ENCODE data around the gene ATG101. TPM values are rescaled to one million over a fixed set of nuclear protein-coding genes. Genes with fewer than 3 reads are reported as not detected.

The ATG101 gene
- total and polyA plus RNA-seq, 9 of the 15 experiments (the other 6 are each of a cell fraction or from before 2014, with no cell fraction given): 2.9 to 52.4 (median 29.7) TPM

DNA sequence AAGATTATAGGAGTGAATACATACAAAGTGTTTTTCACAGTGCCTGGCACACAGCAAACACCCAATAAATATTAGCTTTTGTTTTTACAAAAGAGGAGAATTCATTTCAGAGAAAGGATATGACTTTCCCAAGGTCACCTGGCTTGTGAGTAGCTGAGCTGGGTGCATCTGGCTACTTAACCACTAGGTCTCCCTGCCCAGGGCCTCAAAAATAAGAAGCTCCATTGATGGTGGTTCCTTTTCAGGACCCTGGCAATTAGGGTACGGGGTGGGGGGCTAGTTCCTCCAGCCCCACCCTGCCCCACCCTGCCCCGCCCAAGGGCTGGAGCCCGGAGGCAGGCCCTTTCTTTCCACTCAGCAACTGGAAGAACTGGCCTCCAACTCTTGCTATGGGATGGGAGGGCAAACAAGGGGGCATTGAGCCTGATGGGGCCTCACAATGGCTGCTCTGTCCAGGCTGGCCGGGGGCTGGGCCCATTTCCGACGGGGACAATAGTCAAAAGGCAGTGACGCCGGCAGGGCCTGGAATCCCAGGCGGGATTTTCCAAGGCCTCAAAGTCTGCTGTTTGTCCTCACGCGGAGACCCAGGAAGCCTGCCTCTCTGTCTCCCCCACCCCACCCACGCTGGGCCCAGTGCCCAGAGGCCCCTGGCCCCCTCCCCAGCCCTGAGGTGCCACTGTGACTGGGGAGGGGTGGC is 8.2 kb upstream of the ATG101 start (continued):
- TF ChIP-seq, protein P1, sequence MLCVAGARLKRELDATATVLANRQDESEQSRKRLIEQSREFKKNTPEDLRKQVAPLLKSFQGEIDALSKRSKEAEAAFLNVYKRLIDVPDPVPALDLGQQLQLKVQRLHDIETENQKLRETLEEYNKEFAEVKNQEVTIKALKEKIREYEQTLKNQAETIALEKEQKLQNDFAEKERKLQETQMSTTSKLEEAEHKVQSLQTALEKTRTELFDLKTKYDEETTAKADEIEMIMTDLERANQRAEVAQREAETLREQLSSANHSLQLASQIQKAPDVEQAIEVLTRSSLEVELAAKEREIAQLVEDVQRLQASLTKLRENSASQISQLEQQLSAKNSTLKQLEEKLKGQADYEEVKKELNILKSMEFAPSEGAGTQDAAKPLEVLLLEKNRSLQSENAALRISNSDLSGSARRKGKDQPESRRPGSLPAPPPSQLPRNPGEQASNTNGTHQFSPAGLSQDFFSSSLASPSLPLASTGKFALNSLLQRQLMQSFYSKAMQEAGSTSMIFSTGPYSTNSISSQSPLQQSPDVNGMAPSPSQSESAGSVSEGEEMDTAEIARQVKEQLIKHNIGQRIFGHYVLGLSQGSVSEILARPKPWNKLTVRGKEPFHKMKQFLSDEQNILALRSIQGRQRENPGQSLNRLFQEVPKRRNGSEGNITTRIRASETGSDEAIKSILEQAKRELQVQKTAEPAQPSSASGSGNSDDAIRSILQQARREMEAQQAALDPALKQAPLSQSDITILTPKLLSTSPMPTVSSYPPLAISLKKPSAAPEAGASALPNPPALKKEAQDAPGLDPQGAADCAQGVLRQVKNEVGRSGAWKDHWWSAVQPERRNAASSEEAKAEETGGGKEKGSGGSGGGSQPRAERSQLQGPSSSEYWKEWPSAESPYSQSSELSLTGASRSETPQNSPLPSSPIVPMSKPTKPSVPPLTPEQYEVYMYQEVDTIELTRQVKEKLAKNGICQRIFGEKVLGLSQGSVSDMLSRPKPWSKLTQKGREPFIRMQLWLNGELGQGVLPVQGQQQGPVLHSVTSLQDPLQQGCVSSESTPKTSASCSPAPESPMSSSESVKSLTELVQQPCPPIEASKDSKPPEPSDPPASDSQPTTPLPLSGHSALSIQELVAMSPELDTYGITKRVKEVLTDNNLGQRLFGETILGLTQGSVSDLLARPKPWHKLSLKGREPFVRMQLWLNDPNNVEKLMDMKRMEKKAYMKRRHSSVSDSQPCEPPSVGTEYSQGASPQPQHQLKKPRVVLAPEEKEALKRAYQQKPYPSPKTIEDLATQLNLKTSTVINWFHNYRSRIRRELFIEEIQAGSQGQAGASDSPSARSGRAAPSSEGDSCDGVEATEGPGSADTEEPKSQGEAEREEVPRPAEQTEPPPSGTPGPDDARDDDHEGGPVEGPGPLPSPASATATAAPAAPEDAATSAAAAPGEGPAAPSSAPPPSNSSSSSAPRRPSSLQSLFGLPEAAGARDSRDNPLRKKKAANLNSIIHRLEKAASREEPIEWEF (CRISPR knock-in tag; IDR thresholded peaks at IDR 0.05): no peak
- TF ChIP-seq ZNF311 (CRISPR knock-in tag; IDR thresholded peaks at IDR 0.05) (no peak), ETS2 (tag; IDR thresholded peaks at IDR 0.05; ENCODE audit: borderline replicate concordance, poor library complexity, severe bottlenecking) (no peak), ZNF57 (CRISPR knock-in tag; IDR thresholded peaks at IDR 0.05) (no peak), POLR2AphosphoS2 (IDR thresholded peaks at IDR 0.05; ENCODE audit: low read length) (no peak), EWSR1 (IDR thresholded peaks at IDR 0.05; ENCODE audit: borderline replicate concordance, low read depth, partially characterized antibody) (no peak), HDAC6 (IDR thresholded peaks at IDR 0.05; ENCODE audit: low read depth, low read length) (no peak)
- TF ChIP-seq, protein P2, sequence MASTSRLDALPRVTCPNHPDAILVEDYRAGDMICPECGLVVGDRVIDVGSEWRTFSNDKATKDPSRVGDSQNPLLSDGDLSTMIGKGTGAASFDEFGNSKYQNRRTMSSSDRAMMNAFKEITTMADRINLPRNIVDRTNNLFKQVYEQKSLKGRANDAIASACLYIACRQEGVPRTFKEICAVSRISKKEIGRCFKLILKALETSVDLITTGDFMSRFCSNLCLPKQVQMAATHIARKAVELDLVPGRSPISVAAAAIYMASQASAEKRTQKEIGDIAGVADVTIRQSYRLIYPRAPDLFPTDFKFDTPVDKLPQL (IDR thresholded peaks at IDR 0.05; ENCODE audit: extremely low read depth, insufficient read length): no peak

Data from K562 (cell line).